ELR (cell line): ENCODE measurements around the gene CAGE1.

Experiments used
- DNase-seq: peaks from one replicate; pipeline ENCODE4 v3.0.0-alpha.2; 2015; ENCODE audit warnings: low read depth

The CAGE1 gene

GRCh38 chr6:7309050-7309449, 80.5 kb downstream of the CAGE1 start:
- no peak for DNase-seq

- no peak for DNase-seq
These were observed 82.0 kb downstream of the CAGE1 start for GRCh38 chr6:7307533-7307932.

- no peak for DNase-seq
These were observed 84.7 kb downstream of the CAGE1 start for GRCh38 chr6:7304821-7305220.

GRCh38 chr6:7301702-7302101, 87.8 kb downstream of the CAGE1 start:
- no peak for DNase-seq

GRCh38 chr6:7300926-7301325, 88.6 kb downstream of the CAGE1 start:
- no peak for DNase-seq

GRCh38 chr6:7298113-7298512, 91.4 kb downstream of the CAGE1 start:
- DNase-seq = no peak

GRCh38 chr6:7296602-7297001, 92.9 kb downstream of the CAGE1 start:
- no peak for DNase-seq

- no peak for DNase-seq
These were observed 93.6 kb downstream of the CAGE1 start for GRCh38 chr6:7295916-7296315.

- DNase-seq = no peak
These were observed 96.8 kb downstream of the CAGE1 start for GRCh38 chr6:7292596-7293255.

GRCh38 chr6:7290079-7290478, 99.5 kb downstream of the CAGE1 start:
- DNase-seq = no peak

- no peak for DNase-seq
These were observed 104.1 kb downstream of the CAGE1 start for GRCh38 chr6:7285416-7285815.

GRCh38 chr6:7283676-7284075, 105.9 kb downstream of the CAGE1 start:
- DNase-seq = no peak

GRCh38 chr6:7282097-7282906, 107.2 kb downstream of the CAGE1 start:
- no peak for DNase-seq
